ENCODE data around the gene OCRL.

Gene OCRL

DNA sequence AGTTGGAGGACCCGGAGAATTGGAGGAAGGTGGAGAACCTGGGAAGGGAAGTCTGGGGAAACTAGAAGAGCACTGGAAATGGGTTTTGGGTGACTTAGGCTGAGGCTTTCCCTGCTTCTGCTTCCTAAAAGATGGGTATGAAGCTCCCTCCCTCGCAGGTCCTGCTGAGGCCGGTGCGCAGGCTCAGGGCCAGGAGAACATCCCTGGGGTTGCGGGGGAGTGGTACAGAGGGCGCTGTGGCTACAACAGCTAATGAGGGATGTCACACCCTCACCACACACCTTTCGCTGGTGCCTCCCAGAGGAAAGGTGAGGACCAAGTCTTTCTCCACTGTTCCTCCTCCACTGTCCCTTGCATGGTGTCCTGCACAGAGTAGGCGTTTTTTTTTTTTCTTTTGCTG lies 98.9 kb downstream of the OCRL start:
- Histone ChIP-seq H3K36me3 (no peaks in the 10 kb centered on the region), H3K27me3 (no peaks in the 10 kb centered on the region), H3K9me3 (peaks cover 0 to 10% (median 0%) of the 10 kb centered on the region in 3 donors), H3K4me1 (no peaks in the 10 kb centered on the region), H3K27ac (no peak overlapping the region), H3K4me3 (no peak overlapping the region)
- no peak for TF ChIP-seq CTCF (IDR thresholded peaks at IDR 0.05)
- DNase-seq, result no peak
- intact Hi-C loops (cut with DNase I; ENCODE audit: low total_unique reads), result no loop called here

DNA sequence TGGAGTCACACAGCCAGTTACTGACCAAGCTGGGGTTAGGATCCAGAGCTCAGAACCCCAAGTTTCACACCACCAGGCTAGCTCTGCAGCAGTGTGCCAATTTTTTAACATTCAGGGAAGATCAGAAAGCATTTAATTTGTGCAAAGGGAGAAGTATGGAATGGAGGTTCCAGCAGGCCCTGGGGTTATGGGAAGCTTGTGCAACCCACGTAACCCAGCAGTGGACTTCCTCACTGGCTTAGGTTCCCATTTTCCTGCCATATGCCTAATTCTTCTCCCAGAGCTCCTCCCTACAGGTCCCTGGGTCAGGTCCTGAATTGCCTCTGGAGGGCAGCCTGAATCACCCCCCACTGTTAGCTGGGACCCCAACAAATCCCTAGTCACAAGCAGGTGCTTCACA lies 100.7 kb downstream of the OCRL start:
- H3K36me3 ChIP-seq, result no peaks in the 10 kb centered on the region
- H3K27ac ChIP-seq, result no peak overlapping the region
- DNase-seq, result no peak
- TF ChIP-seq CTCF (IDR thresholded peaks at IDR 0.05), result no peak
- intact Hi-C loops (cut with DNase I; ENCODE audit: low total_unique reads), result no loop called here
- H3K4me1 ChIP-seq, result no peaks in the 10 kb centered on the region
- no peak overlapping the region for H3K4me3 ChIP-seq
- peaks cover 0 to 10% (median 0%) of the 10 kb centered on the region in 3 donors for H3K9me3 ChIP-seq
- no peaks in the 10 kb centered on the region for H3K27me3 ChIP-seq

DNA sequence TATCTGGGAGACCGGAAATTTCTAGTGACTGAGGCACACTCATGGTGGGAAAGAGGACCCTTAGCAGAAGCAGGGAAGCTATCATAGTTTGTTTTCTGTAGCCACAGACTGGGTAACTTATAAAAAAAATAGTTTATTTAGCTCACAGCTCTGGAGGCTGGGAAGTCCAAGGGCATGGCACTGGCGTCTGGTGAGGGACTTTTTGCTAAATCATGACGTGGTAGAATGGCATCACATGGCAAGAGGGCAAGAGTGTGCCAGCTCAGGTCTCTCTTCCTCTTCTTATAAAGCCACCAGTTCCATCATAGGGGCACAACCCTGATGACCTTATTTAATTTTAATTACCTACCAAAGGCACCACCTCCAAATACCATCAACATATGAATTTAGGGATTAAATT lies 101.4 kb downstream of the OCRL start:
- H3K27ac ChIP-seq, result no peak overlapping the region
- no peaks in the 10 kb centered on the region for H3K36me3 ChIP-seq
- DNase-seq, result no peak
- no peaks in the 10 kb centered on the region for H3K4me1 ChIP-seq
- no peak for TF ChIP-seq CTCF (IDR thresholded peaks at IDR 0.05)
- no peaks in the 10 kb centered on the region for H3K27me3 ChIP-seq
- intact Hi-C loops (cut with DNase I; ENCODE audit: low total_unique reads), result no loop called here
- H3K9me3 ChIP-seq, result peaks cover 0 to 10% (median 0%) of the 10 kb centered on the region in 3 donors
- H3K4me3 ChIP-seq, result no peak overlapping the region

DNA sequence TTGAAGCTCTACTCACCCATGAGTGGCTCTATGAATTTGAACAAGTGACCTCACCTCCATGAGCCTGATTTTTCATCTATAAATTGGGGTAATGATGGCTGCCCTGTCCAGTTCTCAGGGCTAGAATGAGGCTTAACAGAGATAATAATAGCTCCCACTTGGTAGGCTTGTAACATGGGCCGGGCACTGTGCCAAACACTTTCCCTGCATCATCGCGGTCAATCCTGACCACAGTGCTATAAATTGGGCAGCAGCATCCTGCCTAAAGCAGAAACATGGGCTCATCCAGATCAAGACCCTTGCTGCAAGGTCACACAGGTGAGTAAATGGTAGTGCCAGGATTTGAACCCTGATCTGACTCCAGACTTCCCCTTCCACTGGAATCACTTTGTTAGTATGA lies 101.9 kb downstream of the OCRL start:
- H3K27ac ChIP-seq, result no peak overlapping the region
- DNase-seq, result no peak
- no peak for TF ChIP-seq CTCF (IDR thresholded peaks at IDR 0.05)
- no peaks in the 10 kb centered on the region for H3K4me1 ChIP-seq
- intact Hi-C loops (cut with DNase I; ENCODE audit: low total_unique reads), result no loop called here
- no peaks in the 10 kb centered on the region for H3K27me3 ChIP-seq
- H3K9me3 ChIP-seq, result peaks cover 0 to 10% (median 0%) of the 10 kb centered on the region in 3 donors
- H3K4me3 ChIP-seq, result no peak overlapping the region
- no peaks in the 10 kb centered on the region for H3K36me3 ChIP-seq

Data from tibial artery (tissue), 4 donors.